Lower lobe of right lung (tissue), 2 donors: Measurements from ENCODE around the gene LHX4. TPM values are rescaled to one million over a fixed set of nuclear protein-coding genes. Genes with fewer than 3 reads are reported as not detected.

Experiments
- ATAC-seq, 2 donors: fragments of 200-7000 bp; cut with Tn5 transposase; one replicate each; pipeline ENCODE4 v1.9.1; 2020 to 2022; ENCODE audit warnings: mild to moderate bottlenecking in 2 of 2, moderate library complexity in 2 of 2
- DNase-seq: peaks from one replicate; pipeline ENCODE4 v3.0.0-alpha.2; 2020
- H3K27ac ChIP-seq: fragments of 200-600 bp; one replicate; pipeline ENCODE4 v1.8.0; 2022
- H3K27me3 ChIP-seq: fragments of 200-600 bp; one replicate; pipeline ENCODE4 v1.8.0; 2022; ENCODE audit warnings: low read depth
- H3K36me3 ChIP-seq: fragments of 200-600 bp; one replicate; pipeline ENCODE4 v1.8.0; 2022; ENCODE audit warnings: mild to moderate bottlenecking
- H3K4me1 ChIP-seq: fragments of 200-600 bp; one replicate; pipeline ENCODE4 v1.8.0; 2022
- H3K4me3 ChIP-seq: fragments of 200-600 bp; one replicate; pipeline ENCODE4 v1.8.0; 2022; ENCODE audit warnings: mild to moderate bottlenecking
- H3K9me3 ChIP-seq: fragments of 200-600 bp; one replicate; pipeline ENCODE4 v1.8.0; 2022
- intact Hi-C: fragments of 100-400 bp; cut with DNase I; formaldehyde crosslinking; loops from one replicate; pipeline ENCODE4 v1.11.0; 2022
- total RNA-seq: library from RNA; stranded (reverse); fragmentation: NEBNext Ultra II Directional; extraction: Animal tissue kit (Norgen Biotek cat#: 25700); gene quantifications from one replicate; pipeline ENCODE4 v1.2.1, GENCODE V29; 2021
- TF ChIP-seq, protein P1 (sequence below): fragments of 200-600 bp; IDR thresholded peaks from one replicate; pipeline ENCODE4 v1.8.0; 2022; ENCODE audit warnings: antibody characterized with exemption, mild to moderate bottlenecking
- donor health status: DM: no; HTN: yes; CAD: no; lungs with severe emphysema.

The LHX4 gene
- total RNA-seq, 1 donor from 2014 or later, result not detected

DNA sequence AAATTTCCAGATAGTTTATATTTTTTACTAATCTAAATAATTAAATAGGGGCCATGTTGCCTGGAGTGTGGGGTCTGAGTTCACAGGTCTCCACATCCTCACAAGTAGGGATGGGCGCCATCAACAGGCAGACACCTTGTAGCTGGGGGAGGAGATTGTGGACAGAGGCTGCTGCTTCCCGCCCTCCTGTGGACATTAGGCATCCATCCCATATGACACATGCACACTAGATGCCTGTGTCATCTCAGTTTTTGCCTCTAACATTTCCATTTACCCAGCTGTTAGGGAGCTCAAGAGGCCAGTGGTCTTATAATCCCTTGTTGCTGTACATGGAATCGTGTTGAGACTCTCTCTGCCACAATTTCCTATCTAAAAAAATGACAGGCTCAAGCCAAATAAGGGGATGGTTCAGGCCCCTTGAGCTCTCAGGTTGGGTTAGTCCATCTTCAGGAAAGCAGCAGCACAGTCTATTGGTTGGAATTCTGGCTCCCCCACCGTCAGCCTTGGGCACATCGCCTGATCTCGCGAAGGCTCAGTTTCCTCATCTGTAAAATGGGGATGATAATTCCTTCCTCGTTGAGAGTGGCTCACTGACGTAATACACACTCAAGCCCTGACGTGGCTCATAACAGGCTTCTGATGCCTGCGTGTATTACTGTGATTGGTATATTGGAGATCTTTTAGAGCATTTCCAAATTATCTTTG is 13.6 kb downstream of the LHX4 start:
- ATAC-seq (no peak), DNase-seq (peak; percentile 4)
- Histone ChIP-seq H3K9me3 (no peaks in the 10 kb centered on the region), H3K27ac (no peak overlapping the region), H3K4me1 (no peaks in the 10 kb centered on the region), H3K27me3 (peaks cover 65% of the 10 kb centered on the region), H3K4me3 (no peak overlapping the region), H3K36me3 (no peaks in the 10 kb centered on the region)
- intact Hi-C loops, result no loop called here
- TF ChIP-seq, protein P1, sequence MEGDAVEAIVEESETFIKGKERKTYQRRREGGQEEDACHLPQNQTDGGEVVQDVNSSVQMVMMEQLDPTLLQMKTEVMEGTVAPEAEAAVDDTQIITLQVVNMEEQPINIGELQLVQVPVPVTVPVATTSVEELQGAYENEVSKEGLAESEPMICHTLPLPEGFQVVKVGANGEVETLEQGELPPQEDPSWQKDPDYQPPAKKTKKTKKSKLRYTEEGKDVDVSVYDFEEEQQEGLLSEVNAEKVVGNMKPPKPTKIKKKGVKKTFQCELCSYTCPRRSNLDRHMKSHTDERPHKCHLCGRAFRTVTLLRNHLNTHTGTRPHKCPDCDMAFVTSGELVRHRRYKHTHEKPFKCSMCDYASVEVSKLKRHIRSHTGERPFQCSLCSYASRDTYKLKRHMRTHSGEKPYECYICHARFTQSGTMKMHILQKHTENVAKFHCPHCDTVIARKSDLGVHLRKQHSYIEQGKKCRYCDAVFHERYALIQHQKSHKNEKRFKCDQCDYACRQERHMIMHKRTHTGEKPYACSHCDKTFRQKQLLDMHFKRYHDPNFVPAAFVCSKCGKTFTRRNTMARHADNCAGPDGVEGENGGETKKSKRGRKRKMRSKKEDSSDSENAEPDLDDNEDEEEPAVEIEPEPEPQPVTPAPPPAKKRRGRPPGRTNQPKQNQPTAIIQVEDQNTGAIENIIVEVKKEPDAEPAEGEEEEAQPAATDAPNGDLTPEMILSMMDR, result no peak

DNA sequence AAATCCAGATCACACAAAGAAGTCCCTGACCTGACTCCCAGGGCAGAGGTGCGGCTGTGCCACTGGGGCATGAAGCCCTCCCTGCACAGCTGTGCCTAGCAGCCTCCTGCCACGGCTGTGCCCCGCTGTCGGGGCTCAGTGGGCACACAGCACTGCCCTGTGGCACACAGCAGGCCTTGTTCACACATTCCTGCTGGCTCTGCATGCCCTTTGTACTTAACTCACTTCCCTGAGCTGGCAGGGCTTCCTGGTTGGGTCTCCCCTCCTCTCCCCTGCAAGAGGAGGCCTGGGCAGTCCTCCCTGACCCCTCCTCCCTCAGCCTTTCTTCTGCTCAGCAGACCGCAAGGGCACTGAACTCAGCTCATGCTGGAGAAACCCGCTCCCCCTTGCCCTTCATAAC is 14.8 kb downstream of the LHX4 start:
- intact Hi-C loops, result no loop called here

DNA sequence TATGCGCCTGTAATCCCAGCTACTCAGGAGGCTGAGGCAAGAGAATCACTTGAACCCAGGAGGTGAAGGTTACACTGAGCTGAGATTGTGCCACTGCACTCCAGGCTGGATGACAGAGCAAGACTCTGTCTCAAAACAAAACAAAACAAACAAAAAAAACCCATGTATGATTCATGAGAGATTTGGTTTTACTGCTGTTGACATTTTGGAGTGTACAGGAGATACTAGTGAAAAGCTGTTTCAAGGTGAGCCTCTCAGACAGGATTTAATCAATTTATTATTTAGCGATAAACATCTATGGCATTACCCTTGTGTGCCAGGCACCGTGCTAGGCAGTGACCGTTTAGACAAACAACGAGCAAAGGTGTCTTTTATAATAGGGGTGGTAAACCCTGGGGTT is 16.5 kb downstream of the LHX4 start:
- Histone ChIP-seq H3K4me1 (no peaks in the 10 kb centered on the region), H3K27me3 (peaks cover 38% of the 10 kb centered on the region), H3K9me3 (no peaks in the 10 kb centered on the region), H3K27ac (no peak overlapping the region), H3K4me3 (no peak overlapping the region), H3K36me3 (no peaks in the 10 kb centered on the region)
- ATAC-seq (no peak), DNase-seq (peak; percentile 23)
- TF ChIP-seq, protein P1, result no peak
- intact Hi-C loops, result no loop called here

More for the DNA sequence above, 14.8 kb downstream of the LHX4 start:
- DNase-seq, result peak; percentile 14
- Histone ChIP-seq H3K36me3 (no peaks in the 10 kb centered on the region), H3K27ac (no peak overlapping the region), H3K27me3 (peaks cover 53% of the 10 kb centered on the region), H3K4me1 (no peaks in the 10 kb centered on the region), H3K9me3 (no peaks in the 10 kb centered on the region), H3K4me3 (no peak overlapping the region)
- no peak for ATAC-seq
- TF ChIP-seq, protein P1, result no peak

DNA sequence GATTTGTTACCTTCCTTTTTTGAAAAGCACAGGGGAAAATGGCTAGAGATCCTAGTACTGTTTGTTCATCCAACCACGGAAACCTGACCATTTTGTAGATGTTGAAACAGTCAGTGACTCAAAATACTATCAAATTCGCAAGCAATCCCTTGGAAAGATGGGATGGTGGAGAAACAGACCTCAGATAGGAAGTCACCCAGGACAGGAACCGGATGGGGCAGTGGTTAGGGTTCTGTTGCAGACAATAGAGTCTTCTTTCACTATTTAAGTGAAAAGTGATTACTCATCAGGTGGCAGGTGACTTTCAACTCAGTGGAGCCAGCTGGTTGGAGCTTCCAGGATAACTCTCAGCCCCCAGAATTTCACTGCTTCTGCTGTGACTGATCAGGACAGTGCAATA is 17.0 kb downstream of the LHX4 start:
- intact Hi-C loops, result no loop called here
- ATAC-seq (no peak), DNase-seq (peak; percentile 15)
- H3K27ac ChIP-seq, result no peak overlapping the region
- no peak overlapping the region for H3K4me3 ChIP-seq
- H3K9me3 ChIP-seq, result no peaks in the 10 kb centered on the region
- H3K4me1 ChIP-seq, result no peaks in the 10 kb centered on the region
- no peaks in the 10 kb centered on the region for H3K36me3 ChIP-seq
- H3K27me3 ChIP-seq, result peaks cover 33% of the 10 kb centered on the region
- TF ChIP-seq, protein P1, result no peak

DNA sequence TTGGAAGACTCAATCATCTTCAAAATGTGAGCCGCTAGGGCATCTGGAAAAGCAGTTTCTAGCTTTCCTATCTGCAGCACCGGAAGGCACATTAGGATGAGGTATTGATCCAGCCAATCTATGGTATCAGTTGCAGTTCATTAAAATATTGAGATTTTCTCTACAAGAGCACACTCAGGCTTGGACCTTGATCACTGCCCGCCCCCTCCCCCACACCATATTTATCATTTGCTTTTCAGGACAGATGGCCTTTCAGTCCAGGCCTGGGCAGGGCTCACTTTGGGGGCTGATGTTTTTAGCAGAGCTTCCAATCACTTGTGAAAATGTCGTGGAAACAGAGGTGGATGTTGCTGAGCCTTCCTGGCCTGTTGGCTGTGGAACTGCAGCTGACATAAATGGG is 17.5 kb downstream of the LHX4 start:
- Histone ChIP-seq H3K27me3 (peaks cover 32% of the 10 kb centered on the region), H3K4me3 (no peak overlapping the region), H3K36me3 (no peaks in the 10 kb centered on the region), H3K4me1 (no peaks in the 10 kb centered on the region), H3K9me3 (no peaks in the 10 kb centered on the region), H3K27ac (no peak overlapping the region)
- TF ChIP-seq, protein P1, result no peak
- ATAC-seq (no peak), DNase-seq (peak; percentile 7)
- intact Hi-C loops, result no loop called here
